ENCODE data around the gene FAF2.

The FAF2 gene

GRCh38 chr5:176529741-176530141 is 81.6 kb downstream of the FAF2 start:
- Histone ChIP-seq H3K9ac (no peak overlapping the region), H3K27ac (no peak overlapping the region), H3K27me3 (ENCODE audit: control insufficient read depth, insufficient read depth, low read length) (no peaks in the 10 kb centered on the region), H3K36me3 (ENCODE audit: control insufficient read depth, insufficient read depth, low read length) (no peaks in the 10 kb centered on the region), H3K4me2 (ENCODE audit: low read length) (no peak overlapping the region), H3K4me1 (peaks cover 13% of the 10 kb centered on the region), H3K4me3 (ENCODE audit: low read depth, low read length) (no peak overlapping the region), H3K9me3 (ENCODE audit: control insufficient read depth, low read length) (no peaks in the 10 kb centered on the region), H2AFZ (no peak overlapping the region), H3K79me2 (peaks cover 7% of the 10 kb centered on the region)
- no peak for TF ChIP-seq CTCF (IDR thresholded peaks at IDR 0.05)

- H3K4me3 ChIP-seq (ENCODE audit: low read depth, low read length): no peak overlapping the region
- H3K36me3 ChIP-seq (ENCODE audit: control insufficient read depth, insufficient read depth, low read length): no peaks in the 10 kb centered on the region
- H2AFZ ChIP-seq: no peak overlapping the region
- no peak overlapping the region for H3K4me2 ChIP-seq (ENCODE audit: low read length)
- H3K79me2 ChIP-seq: peaks cover 10% of the 10 kb centered on the region
- peaks cover 20% of the 10 kb centered on the region for H3K4me1 ChIP-seq
- no peak overlapping the region for H3K27ac ChIP-seq
- no peaks in the 10 kb centered on the region for H3K27me3 ChIP-seq (ENCODE audit: control insufficient read depth, insufficient read depth, low read length)
- TF ChIP-seq CTCF (IDR thresholded peaks at IDR 0.05): no peak
- H3K9me3 ChIP-seq (ENCODE audit: control insufficient read depth, low read length): no peaks in the 10 kb centered on the region
- no peak overlapping the region for H3K9ac ChIP-seq
Measured at GRCh38 chr5:176530393-176530982, 82.3 kb downstream of the FAF2 start.

- Histone ChIP-seq H3K9ac (no peak overlapping the region), H2AFZ (no peak overlapping the region), H3K27ac (no peak overlapping the region), H3K4me3 (ENCODE audit: low read depth, low read length) (no peak overlapping the region), H3K4me2 (ENCODE audit: low read length) (no peak overlapping the region), H3K9me3 (ENCODE audit: control insufficient read depth, low read length) (no peaks in the 10 kb centered on the region), H3K27me3 (ENCODE audit: control insufficient read depth, insufficient read depth, low read length) (no peaks in the 10 kb centered on the region), H3K4me1 (peaks cover 21% of the 10 kb centered on the region), H3K79me2 (peaks cover 12% of the 10 kb centered on the region), H3K36me3 (ENCODE audit: control insufficient read depth, insufficient read depth, low read length) (no peaks in the 10 kb centered on the region)
- no peak for TF ChIP-seq CTCF (IDR thresholded peaks at IDR 0.05)
Measured at GRCh38 chr5:176530983-176531901, 83.1 kb downstream of the FAF2 start.

- Histone ChIP-seq H3K27ac (no peak overlapping the region), H3K27me3 (ENCODE audit: control insufficient read depth, insufficient read depth, low read length) (no peaks in the 10 kb centered on the region), H3K4me2 (ENCODE audit: low read length) (no peak overlapping the region), H3K4me3 (ENCODE audit: low read depth, low read length) (no peak overlapping the region), H3K4me1 (peaks cover 21% of the 10 kb centered on the region), H3K9me3 (ENCODE audit: control insufficient read depth, low read length) (no peaks in the 10 kb centered on the region), H3K9ac (no peak overlapping the region), H3K79me2 (peaks cover 14% of the 10 kb centered on the region), H3K36me3 (ENCODE audit: control insufficient read depth, insufficient read depth, low read length) (no peaks in the 10 kb centered on the region), H2AFZ (no peak overlapping the region)
- no peak for TF ChIP-seq CTCF (IDR thresholded peaks at IDR 0.05)
Measured at GRCh38 chr5:176531902-176532493, 83.8 kb downstream of the FAF2 start.

Data from parathyroid adenoma (tissue), 2 donors.